ENCODE measurements around the gene CTIF.

DNA sequence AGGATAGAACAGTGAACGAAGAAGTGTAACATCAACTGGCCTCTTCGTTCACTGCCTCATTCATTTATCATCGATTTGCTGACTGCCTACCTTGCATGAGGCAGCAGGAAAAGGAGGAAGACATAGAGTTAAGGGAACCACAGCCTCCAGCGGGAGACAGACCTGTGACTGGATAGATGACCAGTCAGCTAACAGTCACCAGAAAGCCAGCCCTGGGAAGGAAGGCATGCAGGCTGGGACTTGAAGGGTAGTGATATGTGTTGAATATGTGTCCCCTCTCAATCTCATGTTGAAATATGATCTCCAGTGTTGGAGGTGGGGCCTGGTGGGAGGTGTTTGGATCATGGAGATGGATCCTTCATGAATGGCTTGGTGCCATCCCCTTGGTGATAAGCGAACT lies 58.3 kb downstream of the CTIF start:
- TF ChIP-seq POLR2AphosphoS5 (IDR thresholded peaks at IDR 0.05), result no peak
- TF ChIP-seq EP300 (IDR thresholded peaks at IDR 0.05; ENCODE audit: low read depth), result no peak
- TF ChIP-seq POLR2A (IDR thresholded peaks at IDR 0.05), result no peak

All from transverse colon (tissue), 3 donors.